ENCODE data around the gene NUP210L.
"Not testable (repeated sequence)": the region's sequence is repeated elsewhere in the genome, so short reads cannot be mapped to it uniquely, and the experiment has no call there.

The NUP210L gene

GRCh38 chr1:153987621-153988020 is 167.3 kb downstream of the NUP210L start:
- no peak for DNase-seq

GRCh38 chr1:153985941-153986761 is 168.7 kb downstream of the NUP210L start, which contains the start of gene RAB13:
TSS of gene RAB13 (minus strand) at chr1:153986339. CDS start at chr1:153986236, 103 bp downstream.
- no peak for DNase-seq

GRCh38 chr1:153985341-153985912 is 169.4 kb downstream of the NUP210L start:
- DNase-seq = no peak

GRCh38 chr1:153984123-153984894 is 170.6 kb downstream of the NUP210L start:
- DNase-seq = no peak

GRCh38 chr1:153981735-153982134 is 173.1 kb downstream of the NUP210L start:
- DNase-seq = not testable (repeated sequence)

GRCh38 chr1:153979091-153979490 is 175.8 kb downstream of the NUP210L start:
- not testable (repeated sequence) for DNase-seq

GRCh38 chr1:153978274-153978909 is 176.5 kb downstream of the NUP210L start:
- no peak for DNase-seq

GRCh38 chr1:153977250-153978240 is 177.3 kb downstream of the NUP210L start, which contains the start of gene JTB:
TSS of gene JTB (minus strand) at chr1:153977674. CDS start at chr1:153977252, 422 bp downstream.
- DNase-seq = peak; percentile 81

GRCh38 chr1:153976819-153977249 is 178.0 kb downstream of the NUP210L start:
- no peak for DNase-seq

- DNase-seq = no peak
Observed at GRCh38 chr1:153973525-153973924, 181.3 kb downstream of the NUP210L start.

GRCh38 chr1:153973071-153973470 is 181.8 kb downstream of the NUP210L start:
- DNase-seq = no peak

GRCh38 chr1:153970346-153970745 is 184.5 kb downstream of the NUP210L start:
- no peak for DNase-seq

GRCh38 chr1:153968972-153969371 is 185.9 kb downstream of the NUP210L start:
- DNase-seq = no peak

- DNase-seq = no peak
Observed at GRCh38 chr1:153968408-153968807, 186.5 kb downstream of the NUP210L start.

- no peak for DNase-seq
Observed at GRCh38 chr1:153968000-153968363, 186.9 kb downstream of the NUP210L start.

- DNase-seq = peak; percentile 70
Observed at GRCh38 chr1:153967107-153967999, 187.5 kb downstream of the NUP210L start, which contains the start of gene CREB3L4. TSS of gene CREB3L4 (plus strand) at chr1:153967902. CDS start at chr1:153968526, 624 bp downstream.

- DNase-seq = no peak
Observed at GRCh38 chr1:153963850-153964331, 191.0 kb downstream of the NUP210L start.

- peak; percentile 97 for DNase-seq
Observed at GRCh38 chr1:153963030-153963849, 191.6 kb downstream of the NUP210L start, which contains the start of gene SLC39A1. TSS of gene SLC39A1 (minus strand) at chr1:153963537. CDS start at chr1:153962715, 822 bp downstream.

Measured in T-helper 9 cell (primary cell).